ENCODE data around the gene RNU6-8.

Gene RNU6-8

GRCh38 chr14:32203928-32204357, 874 bp upstream of the RNU6-8 start:
- no peak for DNase-seq

GRCh38 chr14:32202491-32202997, 525 bp downstream of the RNU6-8 start:
- DNase-seq, result no peak

- DNase-seq, result no peak
Measured at GRCh38 chr14:32201816-32202490, 1.1 kb downstream of the RNU6-8 start, which contains the start of gene RNU6-7. Gene RNU6-7, plus strand, starts transcription at chr14:32202045.

GRCh38 chr14:32201193-32201815, 1.8 kb downstream of the RNU6-8 start:
- DNase-seq, result no peak

- DNase-seq, result peak; percentile 69
Measured at GRCh38 chr14:32200368-32201192, 2.5 kb downstream of the RNU6-8 start.

- no peak for DNase-seq
Measured at GRCh38 chr14:32197919-32198318, 5.2 kb downstream of the RNU6-8 start.

- no peak for DNase-seq
Measured at GRCh38 chr14:32195636-32196035, 7.4 kb downstream of the RNU6-8 start.

GRCh38 chr14:32193532-32193931, 9.5 kb downstream of the RNU6-8 start:
- DNase-seq, result no peak

GRCh38 chr14:32192712-32193373, 10.2 kb downstream of the RNU6-8 start:
- DNase-seq, result no peak

- DNase-seq, result peak; percentile 19
Measured at GRCh38 chr14:32190673-32191072, 12.4 kb downstream of the RNU6-8 start.

GRCh38 chr14:32189811-32190210, 13.3 kb downstream of the RNU6-8 start:
- peak; percentile 29 for DNase-seq

- no peak for DNase-seq
Measured at GRCh38 chr14:32186248-32186647, 16.8 kb downstream of the RNU6-8 start.

- no peak for DNase-seq
Measured at GRCh38 chr14:32185097-32185496, 18.0 kb downstream of the RNU6-8 start.

- no peak for DNase-seq
Measured at GRCh38 chr14:32183151-32184058, 19.7 kb downstream of the RNU6-8 start.

- no peak for DNase-seq
Measured at GRCh38 chr14:32171469-32171868, 31.6 kb downstream of the RNU6-8 start.

GRCh38 chr14:32169191-32169590, 33.9 kb downstream of the RNU6-8 start:
- no peak for DNase-seq

- DNase-seq, result no peak
Measured at GRCh38 chr14:32167907-32168306, 35.2 kb downstream of the RNU6-8 start.

GRCh38 chr14:32166924-32167323, 36.1 kb downstream of the RNU6-8 start:
- DNase-seq, result no peak

- no peak for DNase-seq
Measured at GRCh38 chr14:32166029-32166428, 37.0 kb downstream of the RNU6-8 start.
